ENCODE measurements around the gene SHC2.

SHC2 gene, protein sequence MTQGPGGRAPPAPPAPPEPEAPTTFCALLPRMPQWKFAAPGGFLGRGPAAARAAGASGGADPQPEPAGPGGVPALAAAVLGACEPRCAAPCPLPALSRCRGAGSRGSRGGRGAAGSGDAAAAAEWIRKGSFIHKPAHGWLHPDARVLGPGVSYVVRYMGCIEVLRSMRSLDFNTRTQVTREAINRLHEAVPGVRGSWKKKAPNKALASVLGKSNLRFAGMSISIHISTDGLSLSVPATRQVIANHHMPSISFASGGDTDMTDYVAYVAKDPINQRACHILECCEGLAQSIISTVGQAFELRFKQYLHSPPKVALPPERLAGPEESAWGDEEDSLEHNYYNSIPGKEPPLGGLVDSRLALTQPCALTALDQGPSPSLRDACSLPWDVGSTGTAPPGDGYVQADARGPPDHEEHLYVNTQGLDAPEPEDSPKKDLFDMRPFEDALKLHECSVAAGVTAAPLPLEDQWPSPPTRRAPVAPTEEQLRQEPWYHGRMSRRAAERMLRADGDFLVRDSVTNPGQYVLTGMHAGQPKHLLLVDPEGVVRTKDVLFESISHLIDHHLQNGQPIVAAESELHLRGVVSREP

DNA sequence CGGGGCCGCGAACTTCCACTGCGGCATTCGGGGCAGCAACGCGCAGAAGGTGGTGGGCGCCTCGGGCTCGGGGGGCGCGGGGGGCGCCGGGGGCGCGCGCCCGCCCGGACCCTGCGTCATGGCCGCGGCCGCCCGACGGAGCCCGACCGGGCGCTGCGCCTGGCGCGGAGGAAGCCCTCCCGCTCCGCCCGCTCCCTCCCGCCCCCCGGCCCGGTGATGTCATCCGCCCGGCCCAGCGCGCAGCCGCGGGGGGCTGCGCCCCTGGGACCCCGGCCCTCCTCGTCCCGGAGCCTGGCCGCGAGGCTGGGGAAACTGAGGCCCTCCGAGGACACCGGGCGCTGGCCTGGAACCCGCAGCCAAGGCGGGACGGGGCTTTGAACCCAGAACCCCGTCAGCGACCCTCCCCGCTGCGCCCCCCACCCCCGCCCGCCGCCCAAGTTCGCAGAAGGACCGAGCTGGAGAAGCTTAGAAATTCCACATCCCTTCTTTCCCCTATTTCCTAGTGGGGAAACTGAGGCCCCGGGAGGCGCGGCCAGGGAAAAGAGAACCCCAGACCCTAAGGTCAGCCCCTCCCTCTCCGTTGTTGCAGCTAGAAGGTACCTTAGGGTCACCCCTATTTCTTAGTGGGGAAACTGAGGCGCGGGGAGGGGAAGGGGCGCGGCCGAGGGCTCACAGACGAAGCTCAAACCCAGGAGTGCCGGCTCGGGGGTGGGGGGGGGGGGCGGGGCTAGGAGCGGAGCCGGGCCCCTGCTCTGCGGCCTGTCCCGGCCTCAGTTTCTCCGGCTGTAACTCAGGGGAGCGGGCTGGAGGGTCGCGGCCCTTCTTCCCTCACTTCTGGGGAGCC, at the start of gene SHC2:
TSS of gene SHC2 (minus strand) at position 157 of the 844 bp plus-strand sequence. CDS start at position 120, 37 bp downstream.
- peak within 1 kb of the TSS; percentile 53 for H3K4me3 ChIP-seq (replicated peaks; ENCODE audit: low read depth, low read length)
- TF ChIP-seq, protein P1, sequence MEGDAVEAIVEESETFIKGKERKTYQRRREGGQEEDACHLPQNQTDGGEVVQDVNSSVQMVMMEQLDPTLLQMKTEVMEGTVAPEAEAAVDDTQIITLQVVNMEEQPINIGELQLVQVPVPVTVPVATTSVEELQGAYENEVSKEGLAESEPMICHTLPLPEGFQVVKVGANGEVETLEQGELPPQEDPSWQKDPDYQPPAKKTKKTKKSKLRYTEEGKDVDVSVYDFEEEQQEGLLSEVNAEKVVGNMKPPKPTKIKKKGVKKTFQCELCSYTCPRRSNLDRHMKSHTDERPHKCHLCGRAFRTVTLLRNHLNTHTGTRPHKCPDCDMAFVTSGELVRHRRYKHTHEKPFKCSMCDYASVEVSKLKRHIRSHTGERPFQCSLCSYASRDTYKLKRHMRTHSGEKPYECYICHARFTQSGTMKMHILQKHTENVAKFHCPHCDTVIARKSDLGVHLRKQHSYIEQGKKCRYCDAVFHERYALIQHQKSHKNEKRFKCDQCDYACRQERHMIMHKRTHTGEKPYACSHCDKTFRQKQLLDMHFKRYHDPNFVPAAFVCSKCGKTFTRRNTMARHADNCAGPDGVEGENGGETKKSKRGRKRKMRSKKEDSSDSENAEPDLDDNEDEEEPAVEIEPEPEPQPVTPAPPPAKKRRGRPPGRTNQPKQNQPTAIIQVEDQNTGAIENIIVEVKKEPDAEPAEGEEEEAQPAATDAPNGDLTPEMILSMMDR (IDR thresholded peaks at IDR 0.05; ENCODE audit: low read length, missing control alignments): no peak
- no peak for DNase-seq (ENCODE audit: low read depth)

DNA sequence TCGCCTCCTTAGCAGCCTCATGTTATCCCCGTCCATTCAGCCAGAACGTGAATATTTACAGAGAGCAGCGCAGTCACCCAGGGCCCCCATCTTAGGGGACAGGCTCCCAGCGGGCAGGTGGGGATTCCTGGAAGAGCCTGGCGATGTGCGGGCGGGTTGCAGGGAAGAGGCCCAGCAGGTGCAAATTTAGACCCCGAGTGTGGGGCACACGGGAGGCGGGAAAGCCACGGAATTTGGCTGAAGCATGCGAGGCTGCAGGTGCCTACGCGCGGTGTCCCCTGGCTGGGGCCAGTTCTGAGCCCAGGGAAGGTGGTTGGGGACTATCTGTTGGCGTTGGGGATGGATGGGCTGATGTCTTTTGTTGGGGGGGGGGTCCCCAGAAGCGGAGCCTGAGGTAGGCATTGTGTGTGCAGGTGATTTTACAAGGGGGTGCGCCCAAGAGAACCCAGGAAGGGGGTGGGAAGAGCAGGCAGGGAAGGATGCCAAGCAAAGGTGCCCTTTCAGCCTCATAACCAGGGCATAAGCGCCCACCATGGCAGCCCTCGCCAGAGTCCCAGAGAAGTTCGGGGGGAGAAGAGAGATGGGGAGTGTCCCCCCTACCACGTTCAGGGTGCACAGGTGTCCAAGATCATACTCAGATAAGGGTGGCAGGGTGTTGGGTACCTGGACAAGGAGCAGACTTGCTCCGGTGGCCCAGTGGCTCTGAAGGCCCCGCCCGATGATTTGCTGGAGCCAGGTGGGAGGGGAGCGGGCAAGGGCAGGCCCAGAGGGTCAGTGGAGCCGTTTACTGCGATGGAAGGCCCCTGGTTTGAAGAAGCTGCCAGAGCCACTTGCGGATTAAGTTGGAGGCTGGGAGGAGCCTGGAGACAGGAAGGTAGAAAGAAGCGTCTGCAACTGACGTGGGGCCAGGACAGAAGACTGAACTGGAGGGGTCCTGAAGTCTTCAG, 47.6 kb upstream of the SHC2 start:
- DNase-seq (ENCODE audit: low read depth): no peak
- TF ChIP-seq, protein P1 (IDR thresholded peaks at IDR 0.05; ENCODE audit: low read length, missing control alignments): no peak

DNA sequence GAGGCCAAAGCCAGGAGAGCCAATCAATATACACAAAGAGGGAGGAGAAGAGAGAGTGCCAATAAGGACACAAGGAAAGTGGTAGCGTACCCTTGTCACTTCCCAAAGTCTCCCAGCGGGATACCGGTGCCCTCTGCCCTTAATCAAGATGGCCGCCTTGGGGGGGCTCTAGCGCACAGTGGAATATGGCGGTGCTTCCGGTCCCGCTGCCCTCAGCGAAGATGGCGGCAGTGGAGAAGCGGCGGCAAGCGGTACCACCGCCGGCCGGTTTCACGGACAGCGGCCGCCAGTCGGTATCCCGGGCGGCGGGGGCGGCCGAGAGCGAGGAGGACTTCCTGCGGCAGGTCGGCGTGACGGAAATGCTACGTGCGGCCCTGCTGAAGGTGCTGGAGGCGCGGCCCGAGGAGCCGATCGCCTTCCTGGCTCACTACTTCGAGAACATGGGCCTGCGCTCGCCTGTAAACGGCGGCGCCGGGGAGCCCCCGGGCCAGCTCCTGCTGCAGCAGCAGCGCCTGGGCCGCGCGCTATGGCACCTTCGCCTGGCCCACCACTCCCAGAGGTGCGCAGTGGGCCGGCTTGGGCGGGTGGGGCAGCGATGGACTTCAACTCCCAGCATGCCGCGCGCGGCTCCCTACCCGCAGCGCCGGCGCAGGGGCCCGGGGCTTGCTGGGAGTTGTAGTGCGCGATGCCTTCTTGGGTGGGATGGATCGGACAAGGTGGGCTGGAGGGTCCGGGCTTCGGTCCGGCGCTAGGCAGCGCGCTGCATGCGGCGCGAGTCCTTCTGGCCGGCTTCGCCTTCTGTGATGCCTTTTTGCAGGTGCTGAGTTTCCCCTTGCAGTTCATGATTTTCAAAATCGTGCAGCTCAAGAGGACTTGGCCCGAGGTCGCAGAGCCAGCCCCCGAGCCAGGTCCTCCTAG, 46.7 kb upstream of the SHC2 start, which contains the start of gene TPGS1:
TSS of gene TPGS1 (plus strand) at position 212 of the 918 bp plus-strand sequence. CDS start at position 222, 10 bp downstream.
- TF ChIP-seq, protein P1 (IDR thresholded peaks at IDR 0.05; ENCODE audit: low read length, missing control alignments): no peak
- H3K4me3 ChIP-seq (replicated peaks; ENCODE audit: low read depth, low read length): peak within 1 kb of the TSS; percentile 86
- peak; percentile 65 for DNase-seq (ENCODE audit: low read depth)

More for the DNA sequence above, 47.6 kb upstream of the SHC2 start:
- H3K4me3 ChIP-seq (replicated peaks; ENCODE audit: low read depth, low read length): peak overlapping the region; percentile 86

DNA sequence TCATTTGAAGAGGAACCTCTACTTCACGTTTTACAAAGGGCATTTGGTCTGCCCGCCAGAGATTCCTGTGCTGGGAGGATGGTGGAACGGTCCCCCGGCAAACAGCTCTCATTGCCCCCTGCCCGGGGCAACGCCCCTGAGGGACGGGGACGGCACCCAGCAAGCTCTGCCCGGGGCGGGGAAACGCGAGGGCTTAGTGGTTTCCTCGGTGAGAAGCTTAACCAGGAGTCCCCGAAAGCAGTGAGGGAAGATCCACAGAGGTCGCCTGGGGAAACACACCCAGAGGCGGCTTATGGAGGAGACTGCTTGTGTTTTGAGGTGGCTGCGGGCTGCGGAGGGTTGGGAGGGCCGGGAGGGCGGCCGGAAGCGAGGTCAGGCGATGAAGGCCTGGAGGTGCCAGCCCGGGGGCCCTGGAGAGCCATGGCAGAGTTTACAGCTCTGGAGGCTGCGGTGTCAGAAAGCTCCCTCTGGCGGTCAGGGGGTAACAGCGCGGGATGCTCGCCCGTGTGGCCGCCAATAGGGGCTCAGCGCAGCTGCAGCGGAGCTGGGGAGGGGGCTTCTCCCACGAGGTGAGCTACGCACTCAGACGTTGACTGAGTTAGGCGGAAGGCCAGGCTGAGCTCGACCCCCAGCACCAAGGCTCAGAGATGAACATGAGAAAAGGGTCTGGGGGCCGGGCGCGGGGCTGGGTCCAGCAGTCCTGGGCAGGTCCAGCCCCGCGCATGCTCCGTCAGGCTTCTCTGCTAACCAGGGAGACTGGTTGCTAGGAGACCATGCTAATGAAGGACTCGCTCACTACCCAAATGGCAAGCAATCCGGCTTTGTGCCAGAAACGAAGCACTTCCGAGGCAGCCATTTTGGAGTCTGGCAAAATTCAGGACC, 45.8 kb upstream of the SHC2 start:
- peak overlapping the region; percentile 86 for H3K4me3 ChIP-seq (replicated peaks; ENCODE audit: low read depth, low read length)
- peak; percentile 100 for DNase-seq (ENCODE audit: low read depth)
- TF ChIP-seq, protein P1 (IDR thresholded peaks at IDR 0.05; ENCODE audit: low read length, missing control alignments): peak; percentile 93

DNA sequence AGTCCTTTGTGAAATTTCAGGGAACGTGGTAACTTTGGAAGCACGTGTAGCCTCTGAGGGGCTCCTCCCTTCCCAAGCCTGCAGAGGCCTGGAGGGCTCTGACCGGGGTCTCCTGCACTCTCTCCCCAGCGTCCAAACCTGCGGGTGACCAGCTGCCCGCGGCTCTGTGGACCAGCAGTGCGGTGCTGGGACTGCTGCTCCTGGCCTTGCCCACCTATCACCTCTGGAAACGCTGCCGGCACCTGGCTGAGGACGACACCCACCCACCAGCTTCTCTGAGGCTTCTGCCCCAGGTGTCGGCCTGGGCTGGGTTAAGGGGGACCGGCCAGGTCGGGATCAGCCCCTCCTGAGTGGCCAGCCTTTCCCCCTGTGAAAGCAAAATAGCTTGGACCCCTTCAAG, 43.8 kb upstream of the SHC2 start:
- no peak overlapping the region for H3K4me3 ChIP-seq (replicated peaks; ENCODE audit: low read depth, low read length)
- DNase-seq (ENCODE audit: low read depth): no peak
- TF ChIP-seq, protein P1 (IDR thresholded peaks at IDR 0.05; ENCODE audit: low read length, missing control alignments): no peak

Data from fibroblast of pulmonary artery (primary cell).